Upper lobe of left lung (tissue), 6 donors: ENCODE measurements around the gene CRLF1. TPM values are rescaled to one million over a fixed set of nuclear protein-coding genes. Genes with fewer than 3 reads are reported as not detected.

Experiments
- ATAC-seq, 2 donors: fragments of 200-7000 bp; cut with Tn5 transposase; one replicate each; pipeline ENCODE4 v1.9.1; 2022; ENCODE audit warnings: mild to moderate bottlenecking in 2 of 2, moderate library complexity in 2 of 2; ENCODE audit not compliant: low FRiP score in 2 of 2
- DNase-seq, 2 donors: peaks; one replicate each; pipeline ENCODE4 v3.0.0-alpha.2; 2019 to 2020
- H3K27ac ChIP-seq, 4 donors: fragments of 200-600 bp; sonication (generic); one replicate each; pipeline ENCODE4 v1.5.1; 2016 to 2019
- H3K27me3 ChIP-seq, 4 donors: fragments of 200-600 bp; sonication (generic); one replicate each; pipeline ENCODE4 v1.5.1; 2017 to 2019
- H3K36me3 ChIP-seq, 4 donors: fragments of 200-600 bp; sonication (generic); one replicate each; pipeline ENCODE4 v1.5.1; 2016 to 2019
- H3K4me1 ChIP-seq, 4 donors: fragments of 200-600 bp; sonication (generic); one replicate each; pipeline ENCODE4 v1.5.1; 2018 to 2019
- H3K4me3 ChIP-seq, 4 donors: fragments of 200-600 bp; sonication (generic); one replicate each; pipeline ENCODE4 v1.5.1; 2017 to 2019; ENCODE audit warnings: mild to moderate bottlenecking in 2 of 4, moderate library complexity in 1 of 4
- H3K9me3 ChIP-seq, 4 donors: fragments of 200-600 bp; sonication (generic); one replicate each; pipeline ENCODE4 v1.5.1; 2018 to 2019
- CTCF ChIP-seq, 6 experiments: fragments of 450-650 bp in 4 of 6; fragments of 200-600 bp in 2 of 6; sonication (generic) in 2 of 6; IDR thresholded peaks; one replicate each; pipeline ENCODE4 v1.5.1; 2016 to 2019; ENCODE audit warnings: antibody characterized with exemption in 6 of 6
- EP300 ChIP-seq, 4 donors: sonication (generic); formaldehyde crosslinking; IDR thresholded peaks; one replicate each; pipeline ENCODE4 v1.5.1; 2017; ENCODE audit warnings: antibody characterized with exemption in 4 of 4, control low read depth in 2 of 4
- POLR2A ChIP-seq, 4 donors: fragments of 450-650 bp; IDR thresholded peaks; one replicate each; pipeline ENCODE4 v1.5.1; 2016 to 2017; ENCODE audit warnings: antibody characterized with exemption in 4 of 4, mild to moderate bottlenecking in 2 of 4
- POLR2AphosphoS5 ChIP-seq, 2 donors: sonication (generic); formaldehyde crosslinking; IDR thresholded peaks; one replicate each; pipeline ENCODE4 v1.5.1; 2017; ENCODE audit warnings: antibody characterized with exemption in 2 of 2
- WGBS, 2 donors: methylation state at CpG; one replicate each; pipeline ENCODE4 v1.1.5; 2017 to 2018; 5-methylcytosine and 5-hydroxymethylcytosine counted together
- total RNA-seq, 6 donors: library from RNA; depleted of rRNA in 4 of 6; stranded (reverse); fragments of >200 nt in 4 of 6; gene quantifications; one replicate each; pipeline versions ENCODE4 v1.1.0 to v1.2.1, GENCODE V29; 2016 to 2021
- donor health status: DM: no; HTN: no; CAD: no; lungs with moderate emphysema.
- donor health status: DM: no; HTN: yes; CAD: no; lungs with severe emphysema.

CRLF1 gene
- total RNA-seq, 6 donors from 2014 or later: 15.0 to 54.8 (median 20.0) TPM

GRCh38 chr19:18649371-18650020 lies 42.9 kb upstream of the CRLF1 start:
- no peaks in the 10 kb centered on the region for H3K27me3 ChIP-seq
- ATAC-seq: peak; percentile 47 to 82
- peak; percentile 60 to 88 for DNase-seq
- H3K4me1 ChIP-seq: peaks cover 25 to 33% (median 31%) of the 10 kb centered on the region in 4 donors
- H3K27ac ChIP-seq: peak overlapping the region; percentile 71 to 85 (median 80)
- TF ChIP-seq POLR2AphosphoS5 (IDR thresholded peaks at IDR 0.05) (no peak), EP300 (IDR thresholded peaks at IDR 0.05) (no peak), POLR2A (IDR thresholded peaks at IDR 0.05) (no peak), CTCF (IDR thresholded peaks at IDR 0.05) (no peak)
- no peaks in the 10 kb centered on the region for H3K36me3 ChIP-seq
- H3K4me3 ChIP-seq: peak overlapping the region in 3 of 4 donors; percentile 5 to 15 (median 11)
- WGBS, 2 donors: 19 to 41% methylated on average over 24 to 25 of the region's 25 CpGs
- H3K9me3 ChIP-seq: no peaks in the 10 kb centered on the region

- WGBS, 2 donors: 72 to 75% methylated on average over 12 to 13 of the region's 13 CpGs
- H3K9me3 ChIP-seq: no peaks in the 10 kb centered on the region
- DNase-seq (no peak), ATAC-seq (no peak)
- peak overlapping the region; percentile 71 to 85 (median 80) for H3K27ac ChIP-seq
- no peaks in the 10 kb centered on the region for H3K36me3 ChIP-seq
- no peaks in the 10 kb centered on the region for H3K27me3 ChIP-seq
- H3K4me3 ChIP-seq: peak overlapping the region in 2 of 4 donors; percentile 11 to 15
- no peak for TF ChIP-seq EP300 (IDR thresholded peaks at IDR 0.05)
- TF ChIP-seq POLR2A (IDR thresholded peaks at IDR 0.05): no peak
- no peak for TF ChIP-seq CTCF (IDR thresholded peaks at IDR 0.05)
- TF ChIP-seq POLR2AphosphoS5 (IDR thresholded peaks at IDR 0.05): peak in 1 of 2 donors; percentile 6
- peaks cover 25 to 34% (median 33%) of the 10 kb centered on the region in 4 donors for H3K4me1 ChIP-seq
These were observed 42.3 kb upstream of the CRLF1 start for GRCh38 chr19:18648973-18649315.

GRCh38 chr19:18647807-18648206 lies 41.2 kb upstream of the CRLF1 start:
- Histone ChIP-seq H3K9me3 (no peaks in the 10 kb centered on the region), H3K4me1 (peaks cover 25 to 34% (median 33%) of the 10 kb centered on the region in 4 donors), H3K36me3 (no peaks in the 10 kb centered on the region), H3K4me3 (no peak overlapping the region), H3K27me3 (no peaks in the 10 kb centered on the region), H3K27ac (no peak overlapping the region)
- 94 to 96% methylated on average over 9 of the region's 10 CpGs for WGBS, 2 donors
- TF ChIP-seq POLR2AphosphoS5 (IDR thresholded peaks at IDR 0.05) (no peak), POLR2A (IDR thresholded peaks at IDR 0.05) (no peak), EP300 (IDR thresholded peaks at IDR 0.05) (no peak), CTCF (IDR thresholded peaks at IDR 0.05) (no peak)
- DNase-seq (no peak), ATAC-seq (no peak)

- no peaks in the 10 kb centered on the region for H3K27me3 ChIP-seq
- peaks cover 25 to 34% (median 33%) of the 10 kb centered on the region in 4 donors for H3K4me1 ChIP-seq
- DNase-seq (no peak), ATAC-seq (no peak)
- no peak overlapping the region for H3K4me3 ChIP-seq
- WGBS, 2 donors: 91 to 93% methylated on average over 1 of the region's 1 CpG
- TF ChIP-seq POLR2A (IDR thresholded peaks at IDR 0.05) (no peak), EP300 (IDR thresholded peaks at IDR 0.05) (no peak), POLR2AphosphoS5 (IDR thresholded peaks at IDR 0.05) (no peak), CTCF (IDR thresholded peaks at IDR 0.05) (no peak)
- no peak overlapping the region for H3K27ac ChIP-seq
- no peaks in the 10 kb centered on the region for H3K9me3 ChIP-seq
- no peaks in the 10 kb centered on the region for H3K36me3 ChIP-seq
These were observed 40.8 kb upstream of the CRLF1 start for GRCh38 chr19:18647371-18647767.
